Testis (tissue), 2 donors: ENCODE measurements around the gene NAT16.

Source experiments
- CTCF ChIP-seq, 3 experiments: fragments of 450-650 bp in 2 of 3; fragments of 200-600 bp in 1 of 3; sonication (generic) in 1 of 3; IDR thresholded peaks; one replicate each; pipeline ENCODE4 v1.5.1; 2016 to 2019; ENCODE audit warnings: antibody characterized with exemption in 3 of 3, mild to moderate bottlenecking in 2 of 3, moderate library complexity in 1 of 3
- POLR2A ChIP-seq: fragments of 450-650 bp; IDR thresholded peaks from one replicate; pipeline ENCODE4 v1.6.1; 2017; ENCODE audit warnings: antibody characterized with exemption, mild to moderate bottlenecking, moderate library complexity

- TF ChIP-seq CTCF (IDR thresholded peaks at IDR 0.05) = no peak
- TF ChIP-seq POLR2A = no peak
These were observed 51.9 kb downstream of the NAT16 start for GRCh38 chr7:101128040-101128834.
